Calu3 (cell line): ENCODE data around the gene FAM124A. TPM values are rescaled to one million over a fixed set of nuclear protein-coding genes. Genes with fewer than 3 reads are reported as not detected.

Experiments used
- BruUV-seq: library from RNA; stranded (reverse); fragments of 400-500 nt; replicated peaks from 2 replicates; lab custom pipeline; 2021; lab: Mats Ljungman, UMichigan
- CTCF ChIA-PET: fragments of 300-600 bp; sonication (Branson Sonifier 250); formaldehyde crosslinking; loops from one replicate; lab custom pipeline; 2022; ENCODE audit warnings: antibody characterized with exemption; lab: Charles Lee
- DNase-seq: peaks from one replicate; pipeline ENCODE4 v3.0.0; 2022
- H3K27ac Mint-ChIP-seq: one replicate; pipeline ENCODE4 v1.8.0; 2022; ENCODE audit warnings: mixed read lengths; ENCODE audit not compliant: unreplicated experiment
- H3K27me3 Mint-ChIP-seq: one replicate; pipeline ENCODE4 v1.8.0; 2022; ENCODE audit warnings: mixed read lengths; ENCODE audit not compliant: unreplicated experiment
- H3K36me3 Mint-ChIP-seq: one replicate; pipeline ENCODE4 v1.8.0; 2022; ENCODE audit warnings: mild to moderate bottlenecking, moderate library complexity, mixed read lengths; ENCODE audit not compliant: insufficient read depth, unreplicated experiment
- H3K4me1 Mint-ChIP-seq: one replicate; pipeline ENCODE4 v1.8.0; 2022; ENCODE audit warnings: mild to moderate bottlenecking, low read depth, mixed read lengths; ENCODE audit not compliant: unreplicated experiment
- H3K4me3 Mint-ChIP-seq: one replicate; pipeline ENCODE4 v1.8.0; 2022; ENCODE audit warnings: mild to moderate bottlenecking, low read depth, moderate library complexity, mixed read lengths; ENCODE audit not compliant: unreplicated experiment
- H3K9me3 Mint-ChIP-seq: one replicate; pipeline ENCODE4 v1.8.0; 2022; ENCODE audit warnings: low read depth, mixed read lengths; ENCODE audit not compliant: unreplicated experiment
- CTCF ChIP-seq: fragments of 200-600 bp; IDR thresholded peaks from one replicate; pipeline ENCODE4 v1.8.0; 2022; ENCODE audit warnings: antibody characterized with exemption; ENCODE audit not compliant: unreplicated experiment
- intact Hi-C: fragments of 100-400 bp; cut with micrococcal nuclease; formaldehyde crosslinking; loops from one replicate; pipeline ENCODE4 v1.10.0; 2022; ENCODE audit not compliant: unreplicated experiment
- total RNA-seq: library from RNA; stranded (reverse); gene quantifications from 2 replicates; pipeline ENCODE4 v1.2.3, GENCODE V29; 2022

Gene FAM124A
- total RNA-seq, 1 experiment from 2014 or later, result 0.12 TPM

GRCh38 chr13:51246418-51247277 is 24.4 kb downstream of the FAM124A start:
- intact Hi-C loops, result no loop called here
- H3K27ac Mint-ChIP-seq, result no peak overlapping the region
- CTCF ChIA-PET, result interaction anchor here (0.7 kb wide), 1 partner anchor 415 kb away, joined by 3 read pairs; no protein-coding TSS in a partner anchor
- no peaks in the 10 kb centered on the region for H3K27me3 Mint-ChIP-seq
- no peak for TF ChIP-seq CTCF
- H3K36me3 Mint-ChIP-seq, result no peaks in the 10 kb centered on the region
- DNase-seq, result no peak
- BruUV-seq, result no TSS peak
- no peaks in the 10 kb centered on the region for H3K9me3 Mint-ChIP-seq
- H3K4me3 Mint-ChIP-seq, result no peak overlapping the region
- H3K4me1 Mint-ChIP-seq, result no peaks in the 10 kb centered on the region

- Mint-ChIP-seq H3K9me3 (no peaks in the 10 kb centered on the region), H3K27me3 (no peaks in the 10 kb centered on the region), H3K36me3 (no peaks in the 10 kb centered on the region), H3K4me3 (no peak overlapping the region), H3K4me1 (no peaks in the 10 kb centered on the region), H3K27ac (no peak overlapping the region)
- DNase-seq, result no peak
- CTCF ChIA-PET, result no interaction called here
- BruUV-seq, result no TSS peak
- TF ChIP-seq CTCF, result no peak
- intact Hi-C loops, result no loop called here
These were observed 27.1 kb downstream of the FAM124A start for GRCh38 chr13:51249255-51249654.

GRCh38 chr13:51249770-51250741 is 27.9 kb downstream of the FAM124A start:
- BruUV-seq, result no TSS peak
- CTCF ChIA-PET, result no interaction called here
- H3K36me3 Mint-ChIP-seq, result no peaks in the 10 kb centered on the region

More at GRCh38 chr13:51249770-51250741, 27.9 kb downstream of the FAM124A start:
- Mint-ChIP-seq H3K27me3 (no peaks in the 10 kb centered on the region), H3K4me1 (no peaks in the 10 kb centered on the region), H3K9me3 (no peaks in the 10 kb centered on the region), H3K27ac (no peak overlapping the region), H3K4me3 (no peak overlapping the region)
- intact Hi-C loops, result no loop called here
- DNase-seq, result no peak
- no peak for TF ChIP-seq CTCF
